Panc1 (cell line): Measurements from ENCODE around the gene IDUA.
"Not testable (repeated sequence)": the region's sequence is repeated elsewhere in the genome, so short reads cannot be mapped to it uniquely, and the experiment has no call there.

ENCODE experiments used
- POLR2AphosphoS5 ChIP-seq: IDR thresholded peaks from 2 replicates; pipeline ENCODE4 v1.6.1; 2012; ENCODE audit warnings: mild to moderate bottlenecking, low read depth, low read length, moderate library complexity
- SIN3A ChIP-seq: IDR thresholded peaks from 2 replicates; pipeline ENCODE4 v1.6.1; 2012; ENCODE audit warnings: low read depth, mild to moderate bottlenecking, low read length, moderate library complexity, borderline replicate concordance; ENCODE audit not compliant: insufficient read depth
- TF ChIP-seq, protein P1 (sequence below): fragments of 450-650 bp; IDR thresholded peaks from 2 replicates; pipeline ENCODE4 v1.5.1; 2017; ENCODE audit warnings: mild to moderate bottlenecking
- TF ChIP-seq, protein P2 (sequence below), 2 experiments: IDR thresholded peaks; 2 replicates each; pipeline ENCODE4 v1.6.1; 2011 to 2012; ENCODE audit warnings: low read depth in 2 of 2, control low read depth in 1 of 2, low read length in 1 of 2, mild to moderate bottlenecking in 1 of 2, moderate library complexity in 1 of 2; ENCODE audit not compliant: insufficient read depth in 1 of 2

DNA sequence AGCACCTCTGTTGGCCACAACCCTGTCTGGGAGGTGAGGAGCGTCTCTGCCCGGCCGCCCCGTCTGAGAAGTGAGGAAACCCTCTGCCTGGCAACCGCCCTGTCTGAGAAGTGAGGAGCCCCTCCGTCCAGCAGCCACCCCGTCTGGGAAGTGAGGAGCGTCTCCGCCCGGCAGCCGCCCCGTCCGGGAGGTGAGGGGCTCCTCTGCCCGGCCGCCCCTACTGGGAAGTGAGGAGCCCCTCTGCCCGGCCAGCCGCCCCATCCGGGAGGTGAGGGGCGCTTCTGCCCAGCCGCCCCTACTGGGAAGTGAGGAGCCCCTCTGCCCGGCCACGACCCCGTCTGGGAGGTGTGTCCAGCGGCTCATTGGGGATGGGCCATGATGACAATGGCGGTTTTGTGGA, 10.8 kb upstream of the IDUA start:
- not testable (repeated sequence) for TF ChIP-seq POLR2AphosphoS5, SIN3A
- TF ChIP-seq, protein P1, sequence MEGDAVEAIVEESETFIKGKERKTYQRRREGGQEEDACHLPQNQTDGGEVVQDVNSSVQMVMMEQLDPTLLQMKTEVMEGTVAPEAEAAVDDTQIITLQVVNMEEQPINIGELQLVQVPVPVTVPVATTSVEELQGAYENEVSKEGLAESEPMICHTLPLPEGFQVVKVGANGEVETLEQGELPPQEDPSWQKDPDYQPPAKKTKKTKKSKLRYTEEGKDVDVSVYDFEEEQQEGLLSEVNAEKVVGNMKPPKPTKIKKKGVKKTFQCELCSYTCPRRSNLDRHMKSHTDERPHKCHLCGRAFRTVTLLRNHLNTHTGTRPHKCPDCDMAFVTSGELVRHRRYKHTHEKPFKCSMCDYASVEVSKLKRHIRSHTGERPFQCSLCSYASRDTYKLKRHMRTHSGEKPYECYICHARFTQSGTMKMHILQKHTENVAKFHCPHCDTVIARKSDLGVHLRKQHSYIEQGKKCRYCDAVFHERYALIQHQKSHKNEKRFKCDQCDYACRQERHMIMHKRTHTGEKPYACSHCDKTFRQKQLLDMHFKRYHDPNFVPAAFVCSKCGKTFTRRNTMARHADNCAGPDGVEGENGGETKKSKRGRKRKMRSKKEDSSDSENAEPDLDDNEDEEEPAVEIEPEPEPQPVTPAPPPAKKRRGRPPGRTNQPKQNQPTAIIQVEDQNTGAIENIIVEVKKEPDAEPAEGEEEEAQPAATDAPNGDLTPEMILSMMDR: not testable (repeated sequence)
- TF ChIP-seq, protein P2, sequence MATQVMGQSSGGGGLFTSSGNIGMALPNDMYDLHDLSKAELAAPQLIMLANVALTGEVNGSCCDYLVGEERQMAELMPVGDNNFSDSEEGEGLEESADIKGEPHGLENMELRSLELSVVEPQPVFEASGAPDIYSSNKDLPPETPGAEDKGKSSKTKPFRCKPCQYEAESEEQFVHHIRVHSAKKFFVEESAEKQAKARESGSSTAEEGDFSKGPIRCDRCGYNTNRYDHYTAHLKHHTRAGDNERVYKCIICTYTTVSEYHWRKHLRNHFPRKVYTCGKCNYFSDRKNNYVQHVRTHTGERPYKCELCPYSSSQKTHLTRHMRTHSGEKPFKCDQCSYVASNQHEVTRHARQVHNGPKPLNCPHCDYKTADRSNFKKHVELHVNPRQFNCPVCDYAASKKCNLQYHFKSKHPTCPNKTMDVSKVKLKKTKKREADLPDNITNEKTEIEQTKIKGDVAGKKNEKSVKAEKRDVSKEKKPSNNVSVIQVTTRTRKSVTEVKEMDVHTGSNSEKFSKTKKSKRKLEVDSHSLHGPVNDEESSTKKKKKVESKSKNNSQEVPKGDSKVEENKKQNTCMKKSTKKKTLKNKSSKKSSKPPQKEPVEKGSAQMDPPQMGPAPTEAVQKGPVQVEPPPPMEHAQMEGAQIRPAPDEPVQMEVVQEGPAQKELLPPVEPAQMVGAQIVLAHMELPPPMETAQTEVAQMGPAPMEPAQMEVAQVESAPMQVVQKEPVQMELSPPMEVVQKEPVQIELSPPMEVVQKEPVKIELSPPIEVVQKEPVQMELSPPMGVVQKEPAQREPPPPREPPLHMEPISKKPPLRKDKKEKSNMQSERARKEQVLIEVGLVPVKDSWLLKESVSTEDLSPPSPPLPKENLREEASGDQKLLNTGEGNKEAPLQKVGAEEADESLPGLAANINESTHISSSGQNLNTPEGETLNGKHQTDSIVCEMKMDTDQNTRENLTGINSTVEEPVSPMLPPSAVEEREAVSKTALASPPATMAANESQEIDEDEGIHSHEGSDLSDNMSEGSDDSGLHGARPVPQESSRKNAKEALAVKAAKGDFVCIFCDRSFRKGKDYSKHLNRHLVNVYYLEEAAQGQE (IDR thresholded peaks at IDR 0.05; ENCODE audit: insufficient read depth in 1 of 2, low read depth in 2 of 2, low read length in 1 of 2): not testable (repeated sequence)
